CD4-positive, alpha-beta T cell (primary cell): ENCODE results near the gene ATP2B1. TPM values are rescaled to one million over a fixed set of nuclear protein-coding genes. Genes with fewer than 3 reads are reported as not detected.

Experiments used
- ATAC-seq: fragments of 200-7000 bp; cut with Tn5 transposase; one replicate; pipeline ENCODE4 v1.10.0; 2022; ENCODE audit warnings: mild to moderate bottlenecking; ENCODE audit not compliant: poor library complexity
- CTCF ChIA-PET: fragments of 350-600 bp; sonication (Branson Sonifier 250); formaldehyde crosslinking; loops from one replicate; lab custom pipeline; 2021; ENCODE audit warnings: antibody characterized with exemption, inconsistent platforms; lab: Charles Lee
- POLR2A ChIA-PET: fragments of 350-600 bp; sonication (Branson Sonifier 250); formaldehyde crosslinking; loops from one replicate; lab custom pipeline; 2021; ENCODE audit warnings: antibody characterized with exemption, inconsistent platforms; lab: Charles Lee
- DNase-seq, 14 experiments: peaks; one replicate each; pipeline ENCODE4 v3.0.0-alpha.2; 2013 to 2020; ENCODE audit warnings: mixed read lengths in 2 of 14
- H3K27ac ChIP-seq, 2 donors: one replicate each; pipeline versions ENCODE4 v1.5.1 to v1.7.0; 2013; ENCODE audit warnings: low read length in 2 of 2, low read depth in 1 of 2, mild to moderate bottlenecking in 1 of 2
- H3K27me3 ChIP-seq, 2 experiments: 1 replicate in 1 of 2; 2 replicates in 1 of 2; pipeline versions ENCODE4 v1.6.1 to v1.7.0; 2013; ENCODE audit warnings: low read length in 2 of 2, control low read depth in 1 of 2, mild to moderate bottlenecking in 1 of 2, moderate library complexity in 1 of 2; ENCODE audit not compliant: insufficient read depth in 2 of 2, control insufficient read depth in 1 of 2
- H3K36me3 ChIP-seq: one replicate; pipeline ENCODE4 v1.6.1; 2013; ENCODE audit warnings: low read length, control low read depth; ENCODE audit not compliant: insufficient read depth
- H3K4me1 ChIP-seq: one replicate; pipeline ENCODE4 v1.6.1; 2013; ENCODE audit warnings: low read length, control low read depth; ENCODE audit not compliant: insufficient read depth
- H3K4me3 ChIP-seq: one replicate; pipeline ENCODE4 v1.5.1; 2013; ENCODE audit warnings: mild to moderate bottlenecking, low read length, moderate library complexity
- H3K9me3 ChIP-seq, 2 experiments: 1 replicate in 1 of 2; 2 replicates in 1 of 2; pipeline versions ENCODE4 v1.6.1 to v1.7.0; 2013; ENCODE audit warnings: low read length in 2 of 2, mild to moderate bottlenecking in 2 of 2, control low read depth in 1 of 2, moderate library complexity in 1 of 2; ENCODE audit not compliant: control insufficient read depth in 1 of 2, insufficient read depth in 1 of 2
- H3K27ac Mint-ChIP-seq: one replicate; pipeline ENCODE4 v1.8.0; 2020; ENCODE audit warnings: mixed read lengths
- H3K27me3 Mint-ChIP-seq: one replicate; pipeline ENCODE4 v1.8.0; 2021; ENCODE audit warnings: mixed read lengths
- H3K36me3 Mint-ChIP-seq: one replicate; pipeline ENCODE4 v1.8.0; 2021; ENCODE audit warnings: low read depth, mixed read lengths
- H3K4me1 Mint-ChIP-seq: one replicate; pipeline ENCODE4 v1.8.0; 2021; ENCODE audit warnings: low read depth, mixed read lengths
- H3K4me3 Mint-ChIP-seq: one replicate; pipeline ENCODE4 v1.8.0; 2020; ENCODE audit warnings: mild to moderate bottlenecking, mixed read lengths
- H3K9me3 Mint-ChIP-seq: one replicate; pipeline ENCODE4 v1.8.0; 2020; ENCODE audit warnings: mixed read lengths
- intact Hi-C, 2 experiments: fragments of 100-400 bp; cut with DNase I in 1 of 2; cut with micrococcal nuclease in 1 of 2; formaldehyde crosslinking; loops; one replicate each; pipeline versions ENCODE4 v1.15.1 to v1.9.0; 2023 to 2025; cut with DNase I, micrococcal nuclease
- total RNA-seq, 174 experiments: library from RNA in 2 of 174; stranded (reverse) in 2 of 174; gene quantifications; one replicate each; pipeline ENCODE4 v1.2.3 and lab custom pipeline; 2021 to 2026
- TF ChIP-seq, protein P1 (sequence below): fragments of 200-600 bp; IDR thresholded peaks from one replicate; pipeline ENCODE4 v1.8.0; 2022; ENCODE audit warnings: antibody characterized with exemption, mild to moderate bottlenecking

The ATP2B1 gene
- total RNA-seq, 2 experiments from 2014 or later, result 98.2 to 100 TPM

DNA sequence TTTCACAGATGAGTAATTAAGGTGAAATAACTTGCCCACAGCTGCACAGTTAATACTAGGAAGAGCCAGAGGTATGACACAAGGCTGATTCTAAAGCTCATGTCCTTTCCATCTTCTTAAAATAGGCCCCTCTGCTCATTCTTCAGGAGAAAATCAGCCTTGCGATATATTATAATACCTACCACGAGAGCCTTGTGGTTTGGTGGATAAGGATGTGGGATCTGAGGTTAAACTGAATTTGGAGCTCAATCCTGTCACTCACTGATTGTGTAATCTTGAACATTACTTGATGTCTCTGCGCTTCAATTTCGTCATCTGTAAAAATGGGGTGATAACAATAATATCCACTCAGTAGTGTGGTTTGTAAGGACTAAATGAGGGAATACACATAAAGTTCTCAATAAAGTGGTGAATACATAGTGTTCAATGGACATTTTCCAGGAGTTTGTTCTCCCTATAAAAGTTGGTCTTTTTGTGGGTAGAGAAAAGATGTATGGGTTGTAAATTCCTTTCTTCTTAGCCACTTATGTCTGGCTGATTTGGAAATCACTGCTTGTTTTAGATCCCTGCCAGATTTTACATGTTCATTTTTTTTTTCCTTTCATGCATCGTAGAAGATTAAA is 25.1 kb upstream of the ATP2B1 start:
- ChIA-PET CTCF (no interaction called here), POLR2A (interaction anchor here (1.5 kb wide), 1 partner anchor 25 kb away, joined by 5 read pairs; the partner anchor contains the start of gene ATP2B1)
- H3K36me3 Mint-ChIP-seq, result peaks cover 5% of the 10 kb centered on the region
- no peak overlapping the region for H3K27ac ChIP-seq
- H3K4me1 Mint-ChIP-seq, result peaks cover 7% of the 10 kb centered on the region
- H3K27ac Mint-ChIP-seq, result no peak overlapping the region
- no peak overlapping the region for H3K4me3 Mint-ChIP-seq
- no peak overlapping the region for H3K4me3 ChIP-seq
- TF ChIP-seq, protein P1, sequence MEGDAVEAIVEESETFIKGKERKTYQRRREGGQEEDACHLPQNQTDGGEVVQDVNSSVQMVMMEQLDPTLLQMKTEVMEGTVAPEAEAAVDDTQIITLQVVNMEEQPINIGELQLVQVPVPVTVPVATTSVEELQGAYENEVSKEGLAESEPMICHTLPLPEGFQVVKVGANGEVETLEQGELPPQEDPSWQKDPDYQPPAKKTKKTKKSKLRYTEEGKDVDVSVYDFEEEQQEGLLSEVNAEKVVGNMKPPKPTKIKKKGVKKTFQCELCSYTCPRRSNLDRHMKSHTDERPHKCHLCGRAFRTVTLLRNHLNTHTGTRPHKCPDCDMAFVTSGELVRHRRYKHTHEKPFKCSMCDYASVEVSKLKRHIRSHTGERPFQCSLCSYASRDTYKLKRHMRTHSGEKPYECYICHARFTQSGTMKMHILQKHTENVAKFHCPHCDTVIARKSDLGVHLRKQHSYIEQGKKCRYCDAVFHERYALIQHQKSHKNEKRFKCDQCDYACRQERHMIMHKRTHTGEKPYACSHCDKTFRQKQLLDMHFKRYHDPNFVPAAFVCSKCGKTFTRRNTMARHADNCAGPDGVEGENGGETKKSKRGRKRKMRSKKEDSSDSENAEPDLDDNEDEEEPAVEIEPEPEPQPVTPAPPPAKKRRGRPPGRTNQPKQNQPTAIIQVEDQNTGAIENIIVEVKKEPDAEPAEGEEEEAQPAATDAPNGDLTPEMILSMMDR, result no peak
- DNase-seq (peak in 3 of 14 experiments; percentile 58 to 65 (median 62)), ATAC-seq (peak; percentile 46)
- no peaks in the 10 kb centered on the region for H3K36me3 ChIP-seq
- no peaks in the 10 kb centered on the region for H3K4me1 ChIP-seq
- H3K27me3 ChIP-seq, result no peaks in the 10 kb centered on the region
- intact Hi-C loops, result no loop called here
- peaks cover 4% of the 10 kb centered on the region for H3K9me3 Mint-ChIP-seq
- peaks cover 0 to 1% of the 10 kb centered on the region in 2 experiments for H3K9me3 ChIP-seq
- no peaks in the 10 kb centered on the region for H3K27me3 Mint-ChIP-seq

DNA sequence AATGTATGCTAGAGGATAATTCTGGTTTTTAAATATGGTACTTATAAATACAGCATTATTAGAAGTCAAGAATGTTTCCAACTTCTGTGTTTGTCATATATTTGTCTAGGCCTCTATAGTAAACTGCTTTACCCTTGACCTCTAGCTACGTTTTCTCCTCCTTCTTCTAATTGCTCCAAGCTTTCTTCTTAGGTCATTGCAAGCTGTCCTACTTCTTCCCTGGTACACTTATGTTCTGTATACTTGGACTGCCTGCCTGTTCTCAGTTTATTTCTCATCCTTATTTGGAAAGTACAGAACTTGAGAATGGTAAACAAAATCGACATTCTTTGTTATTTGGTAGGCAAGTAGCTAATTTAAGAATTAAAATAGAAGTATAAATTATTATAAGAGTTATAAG is 23.9 kb upstream of the ATP2B1 start:
- Mint-ChIP-seq H3K9me3 (peaks cover 6% of the 10 kb centered on the region), H3K36me3 (peaks cover 1% of the 10 kb centered on the region), H3K27me3 (no peaks in the 10 kb centered on the region), H3K4me1 (peaks cover 7% of the 10 kb centered on the region), H3K4me3 (no peak overlapping the region), H3K27ac (no peak overlapping the region)
- POLR2A ChIA-PET, result interaction anchor here (1.5 kb wide), 1 partner anchor 23 kb away, joined by 5 read pairs; the partner anchor contains the start of gene ATP2B1
- H3K4me1 ChIP-seq, result no peaks in the 10 kb centered on the region
- no peak for ATAC-seq
- H3K4me3 ChIP-seq, result no peak overlapping the region
- H3K27ac ChIP-seq, result no peak overlapping the region
- DNase-seq, result no peak
- no peaks in the 10 kb centered on the region for H3K9me3 ChIP-seq
- no peaks in the 10 kb centered on the region for H3K27me3 ChIP-seq
- CTCF ChIA-PET, result no interaction called here
- no peaks in the 10 kb centered on the region for H3K36me3 ChIP-seq
- intact Hi-C loops, result no loop called here
- TF ChIP-seq, protein P1, result no peak

DNA sequence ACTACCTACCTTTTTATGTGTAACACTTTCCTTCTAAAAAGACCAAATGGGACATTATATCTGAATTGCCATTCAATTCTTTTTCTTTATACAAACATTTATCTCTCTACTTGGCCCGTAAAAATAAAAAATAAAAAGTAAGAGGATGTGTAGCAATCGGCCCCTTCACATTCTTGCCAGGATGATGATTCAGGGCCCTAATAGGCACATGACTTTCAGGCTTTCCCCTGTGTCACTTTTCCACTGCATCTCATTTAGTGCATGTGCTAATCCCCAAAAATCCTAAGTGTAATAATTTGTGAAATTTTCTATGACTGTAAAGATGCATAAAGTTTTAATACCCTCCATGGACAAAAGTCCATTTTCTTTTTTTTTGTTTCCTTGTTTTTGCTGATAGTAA is 23.0 kb upstream of the ATP2B1 start:
- Mint-ChIP-seq H3K9me3 (peaks cover 6% of the 10 kb centered on the region), H3K27ac (no peak overlapping the region), H3K36me3 (no peaks in the 10 kb centered on the region), H3K4me3 (no peak overlapping the region), H3K27me3 (no peaks in the 10 kb centered on the region), H3K4me1 (peaks cover 7% of the 10 kb centered on the region)
- ATAC-seq (no peak), DNase-seq (peak in 2 of 14 experiments; percentile 56 to 68)
- ChIA-PET CTCF (no interaction called here), POLR2A (no interaction called here)
- TF ChIP-seq, protein P1, result no peak
- H3K27ac ChIP-seq, result no peak overlapping the region
- H3K4me1 ChIP-seq, result no peaks in the 10 kb centered on the region
- no peaks in the 10 kb centered on the region for H3K36me3 ChIP-seq
- no peak overlapping the region for H3K4me3 ChIP-seq
- intact Hi-C loops, result no loop called here
- no peaks in the 10 kb centered on the region for H3K27me3 ChIP-seq
- no peaks in the 10 kb centered on the region for H3K9me3 ChIP-seq
